ENCODE data around the gene UGT1A4.

The UGT1A4 gene

DNA sequence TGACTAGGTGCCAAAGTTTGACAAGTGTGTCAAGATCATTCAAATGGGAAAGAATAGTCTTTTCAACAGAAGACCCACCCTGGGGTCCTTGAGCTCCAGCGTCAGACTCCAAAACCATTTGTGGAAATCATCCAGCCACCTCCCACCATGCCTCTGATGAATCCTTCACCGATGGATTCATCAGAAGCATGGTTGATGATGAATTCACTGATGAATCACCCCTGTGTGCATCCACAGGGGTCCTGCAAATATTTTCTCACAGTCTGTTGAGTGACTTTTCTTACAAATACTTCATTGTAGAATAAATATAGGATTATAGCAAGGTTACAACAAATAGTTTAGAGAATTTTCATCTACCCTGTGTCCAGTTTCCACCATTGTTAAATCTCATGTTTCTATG is 42.5 kb upstream of the UGT1A4 start:
- TF ChIP-seq EZH2phosphoT487 (IDR thresholded peaks at IDR 0.05; ENCODE audit: borderline replicate concordance): no peak
- TF ChIP-seq, protein P1, sequence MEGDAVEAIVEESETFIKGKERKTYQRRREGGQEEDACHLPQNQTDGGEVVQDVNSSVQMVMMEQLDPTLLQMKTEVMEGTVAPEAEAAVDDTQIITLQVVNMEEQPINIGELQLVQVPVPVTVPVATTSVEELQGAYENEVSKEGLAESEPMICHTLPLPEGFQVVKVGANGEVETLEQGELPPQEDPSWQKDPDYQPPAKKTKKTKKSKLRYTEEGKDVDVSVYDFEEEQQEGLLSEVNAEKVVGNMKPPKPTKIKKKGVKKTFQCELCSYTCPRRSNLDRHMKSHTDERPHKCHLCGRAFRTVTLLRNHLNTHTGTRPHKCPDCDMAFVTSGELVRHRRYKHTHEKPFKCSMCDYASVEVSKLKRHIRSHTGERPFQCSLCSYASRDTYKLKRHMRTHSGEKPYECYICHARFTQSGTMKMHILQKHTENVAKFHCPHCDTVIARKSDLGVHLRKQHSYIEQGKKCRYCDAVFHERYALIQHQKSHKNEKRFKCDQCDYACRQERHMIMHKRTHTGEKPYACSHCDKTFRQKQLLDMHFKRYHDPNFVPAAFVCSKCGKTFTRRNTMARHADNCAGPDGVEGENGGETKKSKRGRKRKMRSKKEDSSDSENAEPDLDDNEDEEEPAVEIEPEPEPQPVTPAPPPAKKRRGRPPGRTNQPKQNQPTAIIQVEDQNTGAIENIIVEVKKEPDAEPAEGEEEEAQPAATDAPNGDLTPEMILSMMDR (conservative IDR thresholded peaks at IDR 0.05; ENCODE audit: low read length): no peak
- H3K9me2 ChIP-seq (replicated peaks; ENCODE audit: low read depth, low read length): no peaks in the 10 kb centered on the region
- H3K9ac ChIP-seq (ENCODE audit: low read depth, low read length, poor library complexity, severe bottlenecking): no peak overlapping the region
- peaks cover 6% of the 10 kb centered on the region for H3K27me3 ChIP-seq (ENCODE audit: insufficient read depth, low read length, poor library complexity, severe bottlenecking)
- H3F3A ChIP-seq (ENCODE audit: low read depth): no peaks in the 10 kb centered on the region
- no peak overlapping the region for H2AFZ ChIP-seq (ENCODE audit: low read length)
- H3K36me3 ChIP-seq (ENCODE audit: insufficient read depth, low read length): no peaks in the 10 kb centered on the region
- no peaks in the 10 kb centered on the region for H3K4me1 ChIP-seq (ENCODE audit: insufficient read depth, low read length, poor library complexity, severe bottlenecking)
- no peaks in the 10 kb centered on the region for H3K79me2 ChIP-seq (ENCODE audit: insufficient read depth, low read length)
- no peaks in the 10 kb centered on the region for H3K9me3 ChIP-seq (ENCODE audit: insufficient read depth, low read depth, low read length)
- H3K4me3 ChIP-seq (ENCODE audit: low read length, poor library complexity, severe bottlenecking): no peak overlapping the region
- no peaks in the 10 kb centered on the region for H4K20me1 ChIP-seq (ENCODE audit: insufficient read depth, low read length, poor library complexity, severe bottlenecking)
- no peak overlapping the region for H3K4me2 ChIP-seq (ENCODE audit: low read depth, low read length, poor library complexity, severe bottlenecking)

DNA sequence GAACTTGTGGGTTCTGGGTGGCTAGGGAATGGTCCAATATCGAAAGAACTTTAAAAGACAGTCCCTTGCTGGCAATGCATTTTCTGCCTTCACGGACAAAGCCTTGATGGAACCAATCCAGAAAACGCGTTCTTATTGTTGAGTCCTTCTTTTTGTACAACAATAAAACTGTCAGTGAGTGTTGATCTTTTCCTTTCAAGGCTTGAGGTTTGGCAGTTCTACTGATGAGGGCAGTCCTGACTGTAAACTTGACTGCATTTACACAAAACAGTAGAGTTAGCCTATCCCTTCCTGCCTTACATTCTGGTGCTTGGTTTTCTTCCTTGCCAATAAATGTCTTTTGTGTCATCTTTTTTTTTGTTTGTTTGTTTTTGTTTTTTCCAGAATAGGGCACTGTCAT is 39.3 kb upstream of the UGT1A4 start:
- Histone ChIP-seq H3K4me1 (ENCODE audit: insufficient read depth, low read length, poor library complexity, severe bottlenecking) (no peaks in the 10 kb centered on the region), H3K79me2 (ENCODE audit: insufficient read depth, low read length) (no peaks in the 10 kb centered on the region), H2AFZ (ENCODE audit: low read length) (no peak overlapping the region), H3K4me3 (ENCODE audit: low read length, poor library complexity, severe bottlenecking) (no peak overlapping the region), H4K20me1 (ENCODE audit: insufficient read depth, low read length, poor library complexity, severe bottlenecking) (no peaks in the 10 kb centered on the region), H3K27me3 (ENCODE audit: insufficient read depth, low read length, poor library complexity, severe bottlenecking) (peaks cover 6% of the 10 kb centered on the region), H3K9me3 (ENCODE audit: insufficient read depth, low read depth, low read length) (no peaks in the 10 kb centered on the region), H3K9ac (ENCODE audit: low read depth, low read length, poor library complexity, severe bottlenecking) (no peak overlapping the region), H3K4me2 (ENCODE audit: low read depth, low read length, poor library complexity, severe bottlenecking) (no peak overlapping the region), H3K9me2 (replicated peaks; ENCODE audit: low read depth, low read length) (no peaks in the 10 kb centered on the region), H3F3A (ENCODE audit: low read depth) (no peaks in the 10 kb centered on the region), H3K36me3 (ENCODE audit: insufficient read depth, low read length) (no peaks in the 10 kb centered on the region)
- TF ChIP-seq, protein P1 (conservative IDR thresholded peaks at IDR 0.05; ENCODE audit: low read length): no peak

DNA sequence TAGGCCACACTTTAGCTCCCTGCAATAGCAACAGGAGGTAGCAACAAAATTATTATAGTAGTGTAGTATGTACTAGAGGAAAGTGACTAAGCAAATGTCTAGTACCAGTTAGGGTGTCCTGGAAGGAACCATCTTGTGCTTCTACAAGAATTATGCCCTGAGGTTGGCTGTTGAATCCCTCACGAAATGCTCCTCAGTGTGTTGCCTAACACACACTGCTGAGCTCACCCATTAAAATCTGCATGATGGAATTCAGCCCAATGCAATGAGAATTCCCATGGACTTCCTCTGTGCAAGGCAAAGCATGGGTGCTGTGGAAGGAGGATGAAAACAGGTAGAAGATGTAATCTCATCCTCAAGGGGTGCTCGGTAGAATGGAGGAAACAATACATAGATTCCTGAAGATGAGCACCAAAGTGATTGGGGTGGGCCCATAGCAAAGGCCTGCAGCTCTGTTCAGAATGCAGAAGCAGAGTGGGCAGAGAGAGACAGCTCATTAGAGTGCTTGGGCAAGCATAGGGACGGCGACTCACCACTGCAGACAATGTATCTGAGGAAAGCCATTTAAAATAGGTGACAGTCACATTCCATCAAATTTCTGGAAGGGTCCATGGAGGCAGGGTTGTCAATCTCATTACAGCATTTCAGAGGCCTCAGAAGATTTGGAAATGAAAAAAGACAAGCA is 38.0 kb upstream of the UGT1A4 start:
- Histone ChIP-seq H3K36me3 (ENCODE audit: insufficient read depth, low read length) (no peaks in the 10 kb centered on the region), H4K20me1 (ENCODE audit: insufficient read depth, low read length, poor library complexity, severe bottlenecking) (no peaks in the 10 kb centered on the region), H3F3A (ENCODE audit: low read depth) (no peaks in the 10 kb centered on the region), H3K4me3 (ENCODE audit: low read length, poor library complexity, severe bottlenecking) (no peak overlapping the region), H3K27me3 (ENCODE audit: insufficient read depth, low read length, poor library complexity, severe bottlenecking) (peaks cover 6% of the 10 kb centered on the region), H2AFZ (ENCODE audit: low read length) (no peak overlapping the region), H3K79me2 (ENCODE audit: insufficient read depth, low read length) (no peaks in the 10 kb centered on the region), H3K4me2 (ENCODE audit: low read depth, low read length, poor library complexity, severe bottlenecking) (no peak overlapping the region), H3K9ac (ENCODE audit: low read depth, low read length, poor library complexity, severe bottlenecking) (no peak overlapping the region), H3K9me2 (replicated peaks; ENCODE audit: low read depth, low read length) (no peaks in the 10 kb centered on the region), H3K9me3 (ENCODE audit: insufficient read depth, low read depth, low read length) (no peaks in the 10 kb centered on the region), H3K4me1 (ENCODE audit: insufficient read depth, low read length, poor library complexity, severe bottlenecking) (no peaks in the 10 kb centered on the region)
- no peak for TF ChIP-seq EZH2phosphoT487 (IDR thresholded peaks at IDR 0.05; ENCODE audit: borderline replicate concordance)
- TF ChIP-seq, protein P1 (conservative IDR thresholded peaks at IDR 0.05; ENCODE audit: low read length): no peak

All from Loucy (cell line).